Activated naive CD4-positive, alpha-beta T cell treated with anti-CD3 and anti-CD28 coated beads for 36 hours (primary cell): ENCODE results near the gene ALCAM. TPM values are rescaled to one million over a fixed set of nuclear protein-coding genes. Genes with fewer than 3 reads are reported as not detected.

Source experiments
- CTCF ChIA-PET: fragments of 350-600 bp; sonication (Branson Sonifier 250); formaldehyde crosslinking; loops from one replicate; lab custom pipeline; 2021; ENCODE audit warnings: antibody characterized with exemption; lab: Charles Lee
- DNase-seq: peaks from one replicate; pipeline ENCODE4 v3.0.0-alpha.2; 2020
- H3K27ac Mint-ChIP-seq: one replicate; pipeline ENCODE4 v1.8.0; 2021; ENCODE audit warnings: mild to moderate bottlenecking, mixed read lengths
- H3K27me3 Mint-ChIP-seq: one replicate; pipeline ENCODE4 v1.8.0; 2021; ENCODE audit warnings: low read depth, mixed read lengths
- H3K36me3 Mint-ChIP-seq: one replicate; pipeline ENCODE4 v1.8.0; 2021; ENCODE audit warnings: low read depth, mixed read lengths
- H3K4me1 Mint-ChIP-seq: one replicate; pipeline ENCODE4 v1.8.0; 2021; ENCODE audit warnings: low read depth, mixed read lengths
- H3K4me3 Mint-ChIP-seq: one replicate; pipeline ENCODE4 v1.8.0; 2021; ENCODE audit warnings: mild to moderate bottlenecking, moderate library complexity, mixed read lengths
- H3K9me3 Mint-ChIP-seq: one replicate; pipeline ENCODE4 v1.8.0; 2021; ENCODE audit warnings: mixed read lengths
- intact Hi-C: fragments of 100-400 bp; cut with micrococcal nuclease; formaldehyde crosslinking; loops from one replicate; pipeline ENCODE4 v1.15.1; 2023
- total RNA-seq, 2 experiments: library from RNA; stranded (reverse); gene quantifications; one replicate each; pipeline ENCODE4 v1.2.3, GENCODE V29; 2021

The ALCAM gene
- total RNA-seq = 10 to 100 TPM; 17.5 to 18.7 TPM

DNA sequence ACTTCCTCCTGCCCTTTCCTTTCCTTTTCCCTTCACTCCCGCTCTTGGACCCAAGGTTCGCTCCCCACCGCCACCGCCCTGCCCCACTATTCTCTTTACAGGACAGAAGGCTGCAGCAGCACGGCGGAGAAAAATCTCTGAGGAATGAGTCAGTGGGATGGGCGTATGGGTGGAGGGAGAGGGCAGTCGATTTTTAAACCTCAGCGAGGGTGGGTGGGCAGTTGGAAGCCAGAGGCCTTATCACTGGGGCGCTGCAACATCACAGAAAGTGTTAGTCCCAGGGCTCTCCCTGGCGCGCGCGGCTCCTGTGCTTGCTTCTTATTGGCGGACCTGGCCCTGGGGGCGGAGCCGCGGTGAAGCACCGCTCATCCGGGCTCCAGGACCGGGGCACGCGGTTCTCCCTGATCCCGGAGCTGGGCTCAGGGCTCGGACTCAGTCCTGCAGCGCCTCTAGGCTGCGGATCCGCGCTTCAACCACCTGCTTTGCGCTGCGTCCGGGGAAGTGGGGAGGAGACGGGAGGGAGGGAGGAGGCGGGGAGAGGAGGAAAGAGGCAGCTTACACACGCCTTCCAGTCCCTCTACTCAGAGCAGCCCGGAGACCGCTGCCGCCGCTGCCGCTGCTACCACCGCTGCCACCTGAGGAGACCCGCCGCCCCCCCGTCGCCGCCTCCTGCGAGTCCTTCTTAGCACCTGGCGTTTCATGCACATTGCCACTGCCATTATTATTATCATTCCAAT lies at the start of gene ALCAM:
Gene ALCAM (plus strand): TSS at position 584 of the 737 bp plus-strand sequence.
- Mint-ChIP-seq H3K36me3 (peaks cover 1% of the 10 kb centered on the region), H3K27ac (peak within 1 kb of the TSS; percentile 97), H3K9me3 (no peaks in the 10 kb centered on the region), H3K4me3 (peak within 1 kb of the TSS; percentile 93), H3K27me3 (peaks cover 16% of the 10 kb centered on the region), H3K4me1 (peaks cover 32% of the 10 kb centered on the region)
- intact Hi-C loops = loop anchor here (1.0 to 5.0 kb wide), 6 partner anchors 32 to 1374 kb away; no protein-coding TSS in a partner anchor
- CTCF ChIA-PET = interaction anchor here (0.6 to 1.6 kb wide), 3 partner anchors 11 to 896 kb away, joined by 3 read pairs; no protein-coding TSS in a partner anchor
- DNase-seq = peak; percentile 90

DNA sequence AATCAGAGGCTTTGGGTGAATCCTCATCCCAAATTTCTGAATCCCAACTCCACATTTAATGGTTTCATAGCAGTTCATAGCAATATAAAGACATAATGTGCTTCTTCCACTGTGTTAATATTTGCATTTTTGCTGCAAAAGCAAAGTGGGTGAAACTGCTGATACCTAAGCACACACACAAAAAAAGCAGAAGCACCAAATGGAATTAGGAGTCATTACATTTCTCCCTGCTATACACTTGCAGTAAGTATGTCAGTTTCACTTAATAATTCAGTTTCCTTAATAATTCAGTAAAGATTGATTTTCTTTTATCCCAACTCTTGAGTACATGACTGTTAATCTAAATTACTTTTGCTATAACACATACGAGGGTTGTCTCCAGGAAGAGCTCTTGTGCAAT lies 48.9 kb upstream of the ALCAM start:
- Mint-ChIP-seq H3K4me1 (peaks cover 4% of the 10 kb centered on the region), H3K4me3 (no peak overlapping the region), H3K36me3 (no peaks in the 10 kb centered on the region), H3K27ac (no peak overlapping the region), H3K9me3 (no peaks in the 10 kb centered on the region), H3K27me3 (peaks cover 1% of the 10 kb centered on the region)
- intact Hi-C loops = no loop called here
- DNase-seq = no peak
- CTCF ChIA-PET = no interaction called here

DNA sequence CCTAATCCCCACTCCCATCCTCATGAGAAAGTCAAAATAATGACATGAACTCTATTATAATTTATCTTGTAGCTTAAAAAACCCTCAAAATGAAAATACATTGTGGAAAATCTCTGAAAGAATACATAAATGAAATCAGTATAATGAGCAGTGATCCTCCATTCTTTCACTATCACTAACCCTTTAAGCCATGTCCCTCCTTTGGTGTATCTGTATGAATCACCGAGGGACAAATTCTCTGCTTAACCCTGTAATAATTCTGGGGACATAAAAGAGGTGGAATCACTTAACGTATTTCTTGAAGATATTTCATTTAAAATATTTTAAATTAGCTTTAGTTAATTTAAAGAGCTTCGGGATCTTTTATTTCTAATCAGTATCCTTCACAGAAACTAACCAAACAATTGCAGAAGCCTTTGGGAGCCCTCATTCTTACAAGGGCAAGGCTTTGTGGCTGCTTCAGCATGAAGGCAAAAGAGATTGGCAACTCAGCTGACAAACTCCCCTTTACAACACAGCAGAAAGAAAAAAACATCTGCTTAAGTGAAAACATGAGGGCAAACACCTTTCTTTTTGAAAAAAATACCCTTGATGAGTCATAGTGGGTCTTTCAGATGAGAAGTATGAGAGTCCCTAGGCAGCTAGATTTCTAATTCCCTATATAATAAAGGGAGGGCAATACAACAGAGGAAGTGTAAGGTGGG lies 44.0 kb upstream of the ALCAM start:
- Mint-ChIP-seq H3K27me3 (peaks cover 4% of the 10 kb centered on the region), H3K27ac (no peak overlapping the region), H3K4me3 (no peak overlapping the region), H3K9me3 (no peaks in the 10 kb centered on the region), H3K36me3 (no peaks in the 10 kb centered on the region), H3K4me1 (peaks cover 9% of the 10 kb centered on the region)
- no peak for DNase-seq
- CTCF ChIA-PET = no interaction called here
- intact Hi-C loops = loop anchor here (1.0 kb wide), 1 partner anchor 44 kb away; the partner anchor contains the start of gene ALCAM

DNA sequence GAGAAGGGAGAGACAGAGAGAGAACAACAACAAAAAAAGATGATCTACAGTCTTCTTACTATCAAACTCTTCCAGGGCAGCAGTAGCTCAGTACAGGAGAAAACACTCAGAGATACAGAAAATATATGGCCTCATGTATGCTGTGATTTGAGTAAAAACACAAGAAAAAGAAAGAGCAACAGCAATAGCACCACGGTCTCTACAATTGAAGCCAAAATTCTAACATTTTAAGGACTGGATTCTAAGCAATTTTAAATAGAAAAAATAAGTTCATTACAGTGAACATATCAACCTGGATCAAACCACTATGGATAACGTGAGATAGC lies 43.5 kb upstream of the ALCAM start:
- DNase-seq = no peak
- Mint-ChIP-seq H3K27ac (no peak overlapping the region), H3K4me1 (peaks cover 9% of the 10 kb centered on the region), H3K27me3 (peaks cover 6% of the 10 kb centered on the region), H3K9me3 (no peaks in the 10 kb centered on the region), H3K36me3 (no peaks in the 10 kb centered on the region), H3K4me3 (no peak overlapping the region)
- intact Hi-C loops = loop anchor here (1.0 kb wide), 1 partner anchor 43 kb away; the partner anchor contains the start of gene ALCAM
- CTCF ChIA-PET = no interaction called here

DNA sequence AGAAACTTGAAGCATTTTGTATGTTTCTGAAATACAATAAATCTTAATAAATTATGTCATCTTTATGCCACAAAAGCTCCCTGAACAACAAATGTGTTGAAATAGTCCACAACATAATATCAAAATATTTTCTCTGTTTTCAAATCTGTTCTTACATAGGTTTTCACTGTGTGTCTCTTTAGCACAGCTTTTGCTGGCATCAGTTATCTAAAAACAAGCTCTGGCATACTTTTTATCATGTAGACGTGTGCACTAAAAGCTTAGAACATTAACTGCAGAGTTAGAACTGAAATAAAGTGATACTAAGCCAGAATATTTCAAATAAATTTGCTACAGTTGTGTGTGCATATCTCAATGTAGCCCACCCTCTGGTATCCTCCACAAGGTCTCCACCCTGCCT lies 41.8 kb upstream of the ALCAM start:
- CTCF ChIA-PET = no interaction called here
- Mint-ChIP-seq H3K36me3 (no peaks in the 10 kb centered on the region), H3K27me3 (peaks cover 7% of the 10 kb centered on the region), H3K4me1 (peaks cover 9% of the 10 kb centered on the region), H3K4me3 (no peak overlapping the region), H3K27ac (no peak overlapping the region), H3K9me3 (no peaks in the 10 kb centered on the region)
- DNase-seq = no peak
- intact Hi-C loops = no loop called here

DNA sequence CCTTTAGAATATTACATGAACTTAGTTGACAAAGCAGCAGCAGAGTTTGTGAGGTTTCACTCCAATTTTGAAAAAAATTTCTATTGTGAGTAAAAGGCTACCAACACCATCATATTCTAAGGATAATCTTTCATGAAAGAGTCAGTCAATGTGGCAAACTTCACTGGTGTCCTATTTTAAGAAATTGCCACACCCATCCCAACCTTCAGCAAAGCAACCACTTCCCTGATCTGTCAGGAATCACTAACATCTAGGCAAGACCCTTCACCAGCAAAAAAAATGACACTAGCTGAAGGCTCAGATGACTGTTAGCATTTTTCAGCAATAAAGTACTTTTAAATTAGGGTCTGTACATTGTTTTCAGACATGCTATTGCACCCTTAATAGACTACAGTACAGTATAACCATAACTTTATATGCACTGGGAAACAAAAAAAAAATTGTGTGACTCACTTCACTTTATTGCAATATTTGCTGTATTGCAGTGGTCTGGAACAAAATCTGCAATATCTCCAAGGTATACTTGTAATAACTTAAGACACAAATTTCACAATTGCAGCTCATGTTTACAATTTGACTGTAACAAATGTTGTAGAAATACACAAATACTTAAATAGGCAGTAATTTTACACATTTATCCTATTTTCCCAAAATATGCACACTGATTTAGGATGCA lies 38.9 kb upstream of the ALCAM start:
- intact Hi-C loops = no loop called here
- H3K4me1 Mint-ChIP-seq = peaks cover 5% of the 10 kb centered on the region
- H3K36me3 Mint-ChIP-seq = no peaks in the 10 kb centered on the region
- DNase-seq = no peak
- H3K27me3 Mint-ChIP-seq = peaks cover 16% of the 10 kb centered on the region
- no peak overlapping the region for H3K4me3 Mint-ChIP-seq
- CTCF ChIA-PET = no interaction called here
- H3K27ac Mint-ChIP-seq = no peak overlapping the region
- H3K9me3 Mint-ChIP-seq = no peaks in the 10 kb centered on the region

DNA sequence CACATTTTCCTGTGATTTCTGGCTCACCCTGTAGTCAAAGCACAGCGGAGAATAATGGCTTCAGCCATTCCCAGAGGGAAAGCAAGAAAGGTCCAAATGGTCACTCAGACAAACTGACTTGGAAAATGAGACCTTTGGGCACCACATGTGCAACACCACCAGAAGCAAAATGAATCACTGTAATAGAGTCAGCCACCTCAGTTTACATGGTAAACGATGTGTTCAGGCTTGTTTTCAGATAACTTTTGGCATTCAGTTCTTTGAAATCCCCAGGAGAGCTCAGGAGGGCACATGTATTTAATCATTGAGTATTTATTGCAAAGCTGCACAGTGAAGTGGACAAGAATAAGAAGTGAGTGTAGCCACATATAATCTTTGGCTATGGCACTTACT lies 38.4 kb upstream of the ALCAM start:
- no peak for DNase-seq
- H3K36me3 Mint-ChIP-seq = no peaks in the 10 kb centered on the region
- peaks cover under 1% of the 10 kb centered on the region for H3K4me1 Mint-ChIP-seq
- CTCF ChIA-PET = no interaction called here
- no peak overlapping the region for H3K4me3 Mint-ChIP-seq
- H3K27me3 Mint-ChIP-seq = peaks cover 15% of the 10 kb centered on the region
- peaks cover 2% of the 10 kb centered on the region for H3K9me3 Mint-ChIP-seq
- intact Hi-C loops = no loop called here
- H3K27ac Mint-ChIP-seq = no peak overlapping the region

DNA sequence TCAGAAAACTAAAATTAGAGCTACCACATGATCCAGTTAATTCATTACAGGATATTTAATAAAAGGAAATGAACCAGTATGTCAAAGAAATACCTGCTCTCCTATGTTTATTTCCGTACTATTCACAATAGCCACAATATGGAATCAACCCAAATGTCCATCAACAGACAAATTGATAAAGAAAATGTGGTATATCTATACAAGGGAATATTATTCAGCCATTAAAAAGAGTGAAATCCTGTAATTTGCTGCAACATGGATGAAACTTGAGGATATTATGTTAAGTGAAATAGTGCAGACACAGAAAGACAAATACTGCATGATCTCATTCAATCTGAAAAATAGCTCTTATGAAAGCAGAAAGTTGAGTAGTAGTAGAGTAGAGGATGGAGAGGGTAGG lies 33.7 kb upstream of the ALCAM start:
- peaks cover 18% of the 10 kb centered on the region for H3K27me3 Mint-ChIP-seq
- no peak overlapping the region for H3K4me3 Mint-ChIP-seq
- H3K36me3 Mint-ChIP-seq = no peaks in the 10 kb centered on the region
- intact Hi-C loops = no loop called here
- DNase-seq = no peak
- H3K27ac Mint-ChIP-seq = no peak overlapping the region
- H3K9me3 Mint-ChIP-seq = peaks cover 2% of the 10 kb centered on the region
- CTCF ChIA-PET = interaction anchor here (1.1 kb wide), 1 partner anchor 736 kb away, joined by 3 read pairs; no protein-coding TSS in a partner anchor
- H3K4me1 Mint-ChIP-seq = peaks cover 6% of the 10 kb centered on the region

DNA sequence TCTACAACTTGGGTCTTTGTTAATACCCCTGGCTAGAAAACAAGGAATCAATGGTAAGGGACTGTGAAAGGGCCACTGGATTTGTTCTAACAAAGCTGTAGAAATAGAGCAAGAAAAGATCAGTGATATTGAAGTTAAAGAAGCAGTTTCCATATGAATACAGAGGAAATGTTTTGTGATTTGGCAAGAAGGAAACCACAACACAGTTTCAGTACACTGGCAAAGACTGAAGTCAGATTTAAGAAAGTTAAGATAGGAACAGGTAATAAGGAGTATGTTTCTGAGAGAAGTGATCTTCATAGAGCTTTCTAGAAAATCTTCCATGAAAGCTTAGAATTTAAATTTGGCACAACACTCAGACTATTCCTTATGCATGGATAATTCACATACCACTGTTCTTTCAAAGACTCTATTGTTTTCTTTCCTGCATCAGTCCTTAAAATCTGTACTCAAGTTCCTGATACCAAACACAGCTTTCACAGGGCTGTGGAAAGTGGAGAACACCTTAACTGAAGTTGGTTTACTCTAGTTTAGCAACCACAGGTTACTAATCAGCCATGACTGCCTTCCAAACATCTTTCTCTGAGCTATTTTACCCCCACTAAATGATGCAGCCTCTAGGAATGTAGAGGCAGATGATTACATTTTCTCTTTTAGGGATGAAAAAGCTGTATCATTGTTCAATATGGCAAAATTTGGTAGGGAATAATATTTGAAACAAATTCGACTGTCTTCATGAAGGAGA lies 32.4 kb upstream of the ALCAM start:
- intact Hi-C loops = loop anchor here (2.0 kb wide), 2 partner anchors 20 to 32 kb away; partner anchors contain the start of gene ALCAM
- H3K36me3 Mint-ChIP-seq = no peaks in the 10 kb centered on the region
- peaks cover 2% of the 10 kb centered on the region for H3K9me3 Mint-ChIP-seq
- H3K27me3 Mint-ChIP-seq = peaks cover 15% of the 10 kb centered on the region
- H3K27ac Mint-ChIP-seq = no peak overlapping the region
- no peak for DNase-seq
- no peak overlapping the region for H3K4me3 Mint-ChIP-seq
- H3K4me1 Mint-ChIP-seq = peaks cover 6% of the 10 kb centered on the region
- CTCF ChIA-PET = interaction anchor here (0.6 to 1.1 kb wide), 4 partner anchors 25 to 1133 kb away, joined by 3 read pairs; no protein-coding TSS in a partner anchor

DNA sequence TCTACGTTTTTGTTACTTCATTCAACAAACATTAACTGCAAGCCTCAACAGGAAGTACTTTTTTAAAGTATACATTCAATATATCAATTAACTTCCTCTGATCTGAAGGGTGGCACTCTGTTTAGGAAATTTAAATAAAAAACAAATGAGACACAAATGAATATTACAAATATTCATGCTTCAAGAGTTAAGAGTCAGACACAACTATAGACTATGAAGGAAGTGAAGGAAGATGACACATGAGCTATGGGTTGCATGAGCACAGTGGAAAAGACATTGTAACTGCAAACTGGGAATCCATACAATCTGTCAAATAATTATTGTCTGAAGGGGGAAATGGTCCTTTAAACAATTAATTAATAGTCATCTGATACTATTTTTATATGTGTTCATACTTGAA lies 26.8 kb upstream of the ALCAM start:
- CTCF ChIA-PET = no interaction called here
- H3K27ac Mint-ChIP-seq = no peak overlapping the region
- H3K4me3 Mint-ChIP-seq = no peak overlapping the region
- H3K4me1 Mint-ChIP-seq = no peaks in the 10 kb centered on the region
- H3K36me3 Mint-ChIP-seq = no peaks in the 10 kb centered on the region
- intact Hi-C loops = no loop called here
- no peaks in the 10 kb centered on the region for H3K9me3 Mint-ChIP-seq
- H3K27me3 Mint-ChIP-seq = peaks cover 10% of the 10 kb centered on the region
- no peak for DNase-seq

DNA sequence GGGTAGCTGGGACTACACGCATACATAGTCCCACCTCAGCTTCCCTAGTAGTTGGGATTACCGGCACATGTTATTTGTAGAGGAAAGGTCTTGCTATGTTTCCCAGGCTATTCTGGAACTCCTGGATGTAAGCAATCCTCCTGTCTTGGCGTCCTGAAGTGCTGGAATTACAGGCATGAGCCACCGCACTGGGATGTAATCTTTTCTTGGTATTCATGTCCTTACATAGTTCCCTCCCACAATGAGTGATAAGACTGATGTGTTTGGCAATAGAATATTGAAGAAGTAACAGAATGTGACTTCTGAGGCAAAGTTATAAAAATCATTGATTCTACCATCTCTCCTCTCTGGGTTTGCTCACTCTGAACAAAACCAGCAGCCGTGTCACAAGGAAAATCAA lies 22.7 kb upstream of the ALCAM start:
- Mint-ChIP-seq H3K27me3 (peaks cover 6% of the 10 kb centered on the region), H3K9me3 (no peaks in the 10 kb centered on the region), H3K27ac (no peak overlapping the region), H3K4me3 (no peak overlapping the region), H3K4me1 (no peaks in the 10 kb centered on the region), H3K36me3 (no peaks in the 10 kb centered on the region)
- no peak for DNase-seq
- CTCF ChIA-PET = no interaction called here
- intact Hi-C loops = no loop called here

DNA sequence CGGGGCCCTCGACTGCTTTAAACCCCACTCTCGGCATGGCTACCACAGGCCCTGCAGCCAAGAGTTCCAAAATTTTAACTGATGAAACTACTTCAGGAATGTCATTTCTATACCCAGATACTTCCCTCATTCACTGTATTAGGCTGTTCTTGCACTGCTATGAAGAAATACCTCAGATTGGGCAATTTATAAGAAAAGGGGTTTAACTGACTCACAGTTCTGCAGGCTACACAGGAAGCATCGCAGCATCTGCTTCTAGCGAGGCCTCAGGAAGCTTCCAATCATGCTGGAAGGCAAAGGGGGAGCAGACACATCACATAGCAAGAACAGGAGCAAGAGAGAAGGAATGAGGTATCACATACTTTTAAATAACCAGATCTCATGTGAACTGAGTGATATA lies 21.6 kb upstream of the ALCAM start:
- Mint-ChIP-seq H3K36me3 (no peaks in the 10 kb centered on the region), H3K9me3 (no peaks in the 10 kb centered on the region), H3K4me3 (no peak overlapping the region), H3K4me1 (no peaks in the 10 kb centered on the region), H3K27ac (no peak overlapping the region), H3K27me3 (peaks cover 6% of the 10 kb centered on the region)
- intact Hi-C loops = no loop called here
- CTCF ChIA-PET = no interaction called here
- DNase-seq = no peak
